IMR-90 (cell line): ENCODE data around the gene CRTC1. TPM values are rescaled to one million over a fixed set of nuclear protein-coding genes. Genes with fewer than 3 reads are reported as not detected.

Experiments used
- ATAC-seq: fragments of 200-7000 bp; cut with Tn5 transposase; 2 replicates; pipeline ENCODE4 v1.9.1; 2020; ENCODE audit warnings: low read depth, mild to moderate bottlenecking, moderate library complexity
- BruUV-seq: library from RNA; stranded (reverse); fragments of 400-500 nt; replicated peaks from 2 replicates; lab custom pipeline; 2021; lab: Mats Ljungman, UMichigan
- CTCF ChIA-PET: fragments of 300-600 bp; formaldehyde crosslinking; extraction: SDS; loops from one replicate; lab custom pipeline; 2021; ENCODE audit warnings: antibody characterized with exemption; lab: Yijun Ruan, JAX
- POLR2A ChIA-PET: fragments of 300-600 bp; sonication (Branson Sonifier 250); formaldehyde crosslinking; loops from one replicate; lab custom pipeline; 2022; ENCODE audit warnings: antibody characterized with exemption; ENCODE audit not compliant: unreplicated experiment; lab: Charles Lee
- DNase-seq: peaks from one replicate; pipeline ENCODE4 v3.0.0; 2013
- H2AFZ ChIP-seq: replicated peaks from 2 replicates; pipeline ENCODE3; 2013; ENCODE audit warnings: low read length, mild to moderate bottlenecking; ENCODE audit not compliant: poor library complexity
- H2AK5ac ChIP-seq: 2 replicates; pipeline ENCODE4 v1.6.1; 2013; ENCODE audit warnings: low read depth, low read length, inconsistent platforms
- H2AK9ac ChIP-seq: replicated peaks from 2 replicates; pipeline ENCODE3; 2013; ENCODE audit warnings: mild to moderate bottlenecking, low read depth, low read length, moderate library complexity; ENCODE audit not compliant: poor library complexity
- H2BK120ac ChIP-seq: 2 replicates; pipeline ENCODE4 v1.6.1; 2013; ENCODE audit warnings: low read depth, low read length, inconsistent platforms
- H2BK15ac ChIP-seq: 3 replicates; pipeline ENCODE4 v1.6.1; 2013; ENCODE audit warnings: low read depth, low read length, inconsistent platforms
- H2BK20ac ChIP-seq: 2 replicates; pipeline ENCODE4 v1.6.1; 2013; ENCODE audit warnings: low read depth, mild to moderate bottlenecking, inconsistent platforms, low read length, moderate library complexity
- H2BK5ac ChIP-seq: 2 replicates; pipeline ENCODE4 v1.6.1; 2013; ENCODE audit warnings: mild to moderate bottlenecking, low read depth, low read length, inconsistent platforms; ENCODE audit not compliant: poor library complexity, severe bottlenecking
- H3K14ac ChIP-seq: replicated peaks from 2 replicates; pipeline ENCODE4 v1.6.1; 2013; ENCODE audit warnings: low read depth, low read length, inconsistent platforms
- H3K18ac ChIP-seq: 2 replicates; pipeline ENCODE4 v1.6.1; 2013; ENCODE audit warnings: low read depth, low read length, control low read depth
- H3K23ac ChIP-seq: 2 replicates; pipeline ENCODE4 v1.6.1; 2013; ENCODE audit warnings: low read depth, low read length, inconsistent platforms
- H3K27ac ChIP-seq: 2 replicates; pipeline ENCODE4 v1.5.1; 2013; ENCODE audit warnings: mild to moderate bottlenecking, control low read depth, low read length; ENCODE audit not compliant: insufficient read depth
- H3K27me3 ChIP-seq: 2 replicates; pipeline ENCODE4 v1.6.1; 2013; ENCODE audit warnings: low read length; ENCODE audit not compliant: control insufficient read depth, insufficient read depth
- H3K36me3 ChIP-seq: 2 replicates; pipeline ENCODE4 v1.6.1; 2013; ENCODE audit warnings: low read length, mixed read lengths; ENCODE audit not compliant: control insufficient read depth, insufficient read depth
- H3K4ac ChIP-seq: 2 replicates; pipeline ENCODE4 v1.6.1; 2013; ENCODE audit warnings: low read depth, low read length, inconsistent platforms
- H3K4me1 ChIP-seq: 2 replicates; pipeline ENCODE4 v1.6.1; 2013; ENCODE audit warnings: low read length, mixed read lengths; ENCODE audit not compliant: control insufficient read depth, insufficient read depth
- H3K4me2 ChIP-seq: 2 replicates; pipeline ENCODE4 v1.6.1; 2013; ENCODE audit warnings: low read depth, mild to moderate bottlenecking, control low read depth, low read length, moderate library complexity
- H3K4me3 ChIP-seq: 2 replicates; pipeline ENCODE4 v1.5.1; 2013; ENCODE audit warnings: low read depth, mild to moderate bottlenecking, control low read depth, low read length, moderate library complexity; ENCODE audit not compliant: insufficient read depth
- H3K56ac ChIP-seq: 2 replicates; pipeline ENCODE4 v1.6.1; 2013; ENCODE audit warnings: low read length, inconsistent platforms; ENCODE audit not compliant: insufficient read depth; ENCODE audit errors: extremely low read depth
- H3K79me1 ChIP-seq, 2 experiments: 2 replicates each; pipeline ENCODE4 v1.6.1; 2013; ENCODE audit warnings: low read length in 2 of 2, inconsistent platforms in 1 of 2, low read depth in 1 of 2
- H3K9ac ChIP-seq: 2 replicates; pipeline ENCODE4 v1.6.1; 2013; ENCODE audit warnings: low read depth, low read length, control low read depth
- H3K9me1 ChIP-seq: 2 replicates; pipeline ENCODE4 v1.6.1; 2013; ENCODE audit warnings: low read length, inconsistent platforms; ENCODE audit not compliant: insufficient read depth
- H3K9me3 ChIP-seq: 2 replicates; pipeline ENCODE4 v1.6.1; 2013; ENCODE audit warnings: low read length; ENCODE audit not compliant: control insufficient read depth, insufficient read depth
- H4K20me1 ChIP-seq: 2 replicates; pipeline ENCODE4 v1.6.1; 2013; ENCODE audit warnings: low read length, inconsistent platforms; ENCODE audit not compliant: insufficient read depth
- H4K5ac ChIP-seq: 2 replicates; pipeline ENCODE4 v1.6.1; 2013; ENCODE audit warnings: mild to moderate bottlenecking, low read depth, low read length, control low read depth
- H4K8ac ChIP-seq, 2 experiments: 2 replicates each; pipeline ENCODE4 v1.6.1; 2013; ENCODE audit warnings: low read depth in 2 of 2, low read length in 2 of 2, control low read depth in 1 of 2, inconsistent platforms in 1 of 2
- H4K91ac ChIP-seq: 2 replicates; pipeline ENCODE4 v1.6.1; 2013; ENCODE audit warnings: low read depth, low read length, inconsistent platforms; ENCODE audit not compliant: insufficient read depth
- BHLHE40 ChIP-seq: fragments of 150-350 bp; IDR thresholded peaks from 2 replicates; pipeline ENCODE4 v1.6.1; 2016; ENCODE audit warnings: mild to moderate bottlenecking, low read depth, low read length
- CEBPB ChIP-seq: IDR thresholded peaks from 2 replicates; pipeline ENCODE4 v1.6.1; 2012; ENCODE audit warnings: low read depth, low read length, improper control_type of control experiment
- FOS ChIP-seq: fragments of 150-350 bp; IDR thresholded peaks from 2 replicates; pipeline ENCODE4 v1.6.1; 2016; ENCODE audit warnings: low read depth, low read length
- NFE2L2 ChIP-seq: fragments of 150-350 bp; IDR thresholded peaks from 2 replicates; pipeline ENCODE4 v1.6.1; 2016; ENCODE audit warnings: low read depth, mild to moderate bottlenecking, low read length
- POLR2A ChIP-seq: IDR thresholded peaks from 2 replicates; pipeline ENCODE4 v1.6.1; 2012; ENCODE audit warnings: mild to moderate bottlenecking, low read depth, low read length
- RAD21 ChIP-seq: IDR thresholded peaks from 2 replicates; pipeline ENCODE4 v1.6.1; 2012; ENCODE audit warnings: low read length, improper control_type of control experiment
- RFX5 ChIP-seq: IDR thresholded peaks from 2 replicates; pipeline ENCODE4 v1.8.0; 2012; ENCODE audit warnings: low read depth, mild to moderate bottlenecking, low read length, moderate library complexity
- WGBS, 2 experiments: methylation state at CpG; one replicate each; pipeline versions ENCODE4 v1.1.5 to v1.1.7; 2013; ENCODE audit warnings: missing lambda C conversion rate in 2 of 2; ENCODE audit not compliant: insufficient read length in 1 of 2; ENCODE audit errors: extremely low coverage in 2 of 2; 5-methylcytosine and 5-hydroxymethylcytosine counted together
- dilution Hi-C: fragments of 300-500 bp; cut with HindIII; formaldehyde crosslinking; loops from one replicate; pipeline ENCODE4 v1.14.3; 2018; ENCODE audit warnings: low sequenced_read_pairs; ENCODE audit not compliant: unreplicated experiment
- in situ Hi-C: fragments of 300-500 bp; cut with MboI; formaldehyde crosslinking; loops from 3 replicates; pipeline ENCODE4 v1.14.3; 2019; ENCODE audit warnings: low sequenced_read_pairs, inconsistent platforms, mixed read lengths
- intact Hi-C: fragments of 100-400 bp; cut with micrococcal nuclease; formaldehyde crosslinking; loops from 2 replicates; pipeline ENCODE4 v1.10.0; 2022
- polyA plus RNA-seq, 3 experiments: library from polyadenylated mRNA; depleted of rRNA; stranded (reverse); fragments of >200 nt; gene quantifications; 2 replicates each; pipeline ENCODE4 v1.2.3, GENCODE V29; 2012; ENCODE audit warnings: low replicate concordance in 1 of 3
- total RNA-seq: library from RNA; depleted of rRNA; stranded (reverse); fragments of >200 nt; gene quantifications from 2 replicates; pipeline ENCODE4 v1.2.3, GENCODE V29; 2012

Gene CRTC1
- total and polyA plus RNA-seq, 2 of the 4 experiments (the other 2 are of a cell fraction): 0.18 to 5.7 TPM

DNA sequence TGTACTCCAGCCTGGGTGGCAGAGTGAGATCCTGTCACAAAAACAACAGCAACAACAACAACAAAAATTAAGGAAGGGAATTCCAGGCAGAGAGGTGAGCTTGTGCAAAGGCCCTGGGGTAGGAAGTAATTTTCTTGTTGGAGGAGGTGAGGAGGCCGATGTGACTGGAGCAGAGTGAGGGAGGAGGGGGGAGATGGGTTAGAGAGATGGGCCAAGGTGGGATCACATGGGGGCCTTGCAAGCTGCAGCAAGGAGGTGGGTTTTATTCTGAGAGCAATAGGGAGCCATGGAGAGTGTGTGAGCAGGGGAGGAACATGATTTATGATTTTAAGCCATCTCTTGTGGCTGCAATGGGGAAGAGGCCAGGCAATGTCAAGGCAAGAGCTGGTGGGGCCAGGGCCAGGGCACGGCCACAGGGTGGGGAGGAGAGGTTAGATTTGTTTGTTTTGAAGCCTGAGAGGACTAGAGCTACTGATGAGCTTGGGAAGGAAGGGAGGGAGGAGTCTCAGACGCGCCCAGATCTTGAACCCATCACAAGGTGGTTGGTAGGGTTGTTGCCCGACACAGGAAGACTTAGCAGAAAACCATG lies 120.2 kb downstream of the CRTC1 start:
- no peak for DNase-seq
- CTCF ChIA-PET: no interaction called here
- H4K5ac ChIP-seq: no peak overlapping the region

More for the DNA sequence above, 120.2 kb downstream of the CRTC1 start:
- peaks cover 27% of the 10 kb centered on the region for H3K27me3 ChIP-seq
- H3K36me3 ChIP-seq: no peaks in the 10 kb centered on the region
- no peak overlapping the region for H3K18ac ChIP-seq
- POLR2A ChIA-PET: no interaction called here
- H3K4me2 ChIP-seq: no peak overlapping the region
- H4K91ac ChIP-seq: no peak overlapping the region
- H2BK20ac ChIP-seq: no peak overlapping the region
- H4K20me1 ChIP-seq: no peaks in the 10 kb centered on the region
- WGBS, 2 experiments: 67% methylated on average over 4 of the region's 5 CpGs; no CpG with 5 or more reads in 1 of the 2 experiments
- H2BK120ac ChIP-seq: no peak overlapping the region
- H3K79me1 ChIP-seq: no peaks in the 10 kb centered on the region
- ATAC-seq: no peak
- dilution Hi-C loops: no loop called here
- H3K4ac ChIP-seq: no peak overlapping the region
- H2AK5ac ChIP-seq: no peak overlapping the region
- in situ Hi-C loops: no loop called here
- no TSS peak for BruUV-seq
- H3K4me3 ChIP-seq: no peak overlapping the region
- TF ChIP-seq BHLHE40 (no peak), FOS (no peak), RFX5 (no peak), RAD21 (no peak), POLR2A (no peak), CEBPB (no peak), NFE2L2 (no peak)
- H3K4me1 ChIP-seq: no peaks in the 10 kb centered on the region
- H2AK9ac ChIP-seq: no peak overlapping the region
- H3K9me3 ChIP-seq: peaks cover 9% of the 10 kb centered on the region; the same call in 1 of the 2 replicates
- no peaks in the 10 kb centered on the region for H3K9me1 ChIP-seq
- H2BK5ac ChIP-seq: no peak overlapping the region
- no peak overlapping the region for H3K27ac ChIP-seq
- no peak overlapping the region for H3K9ac ChIP-seq
- no peak overlapping the region for H2BK15ac ChIP-seq
- intact Hi-C loops: no loop called here
- no peak overlapping the region for H3K14ac ChIP-seq
- H3K23ac ChIP-seq: no peak overlapping the region
- H2AFZ ChIP-seq: no peak overlapping the region
- H3K56ac ChIP-seq: no peak overlapping the region
- H4K8ac ChIP-seq: no peak overlapping the region
